Transverse colon (tissue), 4 donors: ENCODE measurements around the gene CCDC7. TPM values are rescaled to one million over a fixed set of nuclear protein-coding genes. Genes with fewer than 3 reads are reported as not detected.

Source experiments
- DNase-seq: peaks from one replicate; pipeline ENCODE4 v3.0.0-alpha.2; 2019
- H3K27ac ChIP-seq, 4 donors: fragments of 200-600 bp; sonication (generic); 2 replicates each; pipeline ENCODE4 v1.5.1; 2016 to 2018; ENCODE audit warnings: inconsistent platforms in 4 of 4
- H3K27me3 ChIP-seq: fragments of 200-600 bp; sonication (generic); 2 replicates; pipeline ENCODE4 v1.5.1; 2017; ENCODE audit warnings: inconsistent platforms
- H3K36me3 ChIP-seq, 4 donors: fragments of 200-600 bp; sonication (generic); 2 replicates each; pipeline ENCODE4 v1.5.1; 2017 to 2019; ENCODE audit warnings: inconsistent platforms in 4 of 4
- H3K4me1 ChIP-seq, 4 donors: fragments of 200-600 bp; sonication (generic); 2 replicates each; pipeline ENCODE4 v1.5.1; 2017 to 2020; ENCODE audit warnings: inconsistent platforms in 4 of 4
- H3K4me3 ChIP-seq, 4 donors: fragments of 200-600 bp; sonication (generic); 1 replicate in 1 of 4; 2 replicates in 3 of 4; pipeline versions ENCODE4 v1.5.1 to v1.6.1; 2017 to 2019; ENCODE audit warnings: inconsistent platforms in 4 of 4
- H3K9me3 ChIP-seq, 2 donors: fragments of 200-600 bp; sonication (generic); 2 replicates each; pipeline ENCODE4 v1.5.1; 2017 to 2019; ENCODE audit warnings: inconsistent platforms in 2 of 2
- EP300 ChIP-seq: sonication (generic); formaldehyde crosslinking; IDR thresholded peaks from one replicate; pipeline ENCODE4 v1.6.1; 2017; ENCODE audit warnings: antibody characterized with exemption, low read depth
- POLR2A ChIP-seq: fragments of 450-650 bp; IDR thresholded peaks from one replicate; pipeline ENCODE4 v1.6.1; 2016; ENCODE audit warnings: antibody characterized with exemption, mild to moderate bottlenecking, moderate library complexity
- POLR2AphosphoS5 ChIP-seq, 3 donors: sonication (generic); formaldehyde crosslinking; IDR thresholded peaks; one replicate each; pipeline ENCODE4 v1.6.1; 2016; ENCODE audit warnings: antibody characterized with exemption in 3 of 3
- WGBS, 2 donors: methylation state at CpG; one replicate each; pipeline ENCODE4 v1.1.5; 2018; ENCODE audit warnings: low coverage in 1 of 2; 5-methylcytosine and 5-hydroxymethylcytosine counted together
- in situ Hi-C, 4 donors: fragments of 200-750 bp; cut with MboI; loops; one replicate each; pipeline versions ENCODE4 v1.15.0 to v1.15.1; 2017; ENCODE audit warnings: low sequenced_read_pairs in 3 of 4, low pct_ligation_motif_present in 1 of 4, low pct_unique_long_range_greater_than_20kb in 1 of 4
- intact Hi-C: fragments of 100-400 bp; cut with DNase I; formaldehyde crosslinking; loops from one replicate; pipeline ENCODE4 v1.15.1; 2023; ENCODE audit warnings: low total_unique reads
- total RNA-seq, 4 donors: library from RNA; depleted of rRNA; stranded (reverse); fragments of >200 nt; gene quantifications; one replicate each; pipeline ENCODE4 v1.1.0, GENCODE V29; 2016
- TF ChIP-seq, protein P1 (sequence below), 5 experiments: fragments of 200-600 bp in 3 of 5; fragments of 450-650 bp in 2 of 5; sonication (generic) in 3 of 5; IDR thresholded peaks; 1 replicate in 2 of 5; 2 replicates in 3 of 5; pipeline ENCODE4 v1.5.1; 2016 to 2017; ENCODE audit warnings: antibody characterized with exemption in 5 of 5, inconsistent platforms in 3 of 5, mild to moderate bottlenecking in 2 of 5, moderate library complexity in 1 of 5

The CCDC7 gene
- total RNA-seq, 4 donors from 2014 or later, result 4.8 to 17.6 (median 13.3) TPM

DNA sequence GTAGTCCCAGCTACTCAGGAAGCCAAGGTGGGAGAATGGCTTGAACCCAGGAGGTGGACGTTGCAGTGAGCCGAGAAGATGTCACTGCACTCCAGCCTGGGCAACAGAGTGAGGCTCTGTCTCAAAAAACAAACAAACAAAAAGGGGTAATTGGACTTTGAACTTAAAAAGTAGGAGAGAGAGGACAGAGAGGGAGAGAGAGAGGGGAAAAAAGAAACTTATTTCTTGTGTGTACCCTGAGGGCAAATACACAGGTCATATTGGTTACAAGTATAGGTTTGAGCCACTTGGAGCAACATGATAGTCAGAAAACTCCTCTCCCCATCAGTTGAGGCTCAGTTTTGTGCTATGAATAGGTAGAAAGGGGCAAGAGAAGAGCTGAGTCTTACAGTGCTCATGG is 42.8 kb upstream of the CCDC7 start:
- Histone ChIP-seq H3K9me3 (no peaks in the 10 kb centered on the region), H3K4me3 (no peak overlapping the region), H3K36me3 (no peaks in the 10 kb centered on the region), H3K27ac (no peak overlapping the region), H3K4me1 (no peaks in the 10 kb centered on the region), H3K27me3 (no peaks in the 10 kb centered on the region)
- TF ChIP-seq POLR2A, result no peak
- TF ChIP-seq, protein P1, sequence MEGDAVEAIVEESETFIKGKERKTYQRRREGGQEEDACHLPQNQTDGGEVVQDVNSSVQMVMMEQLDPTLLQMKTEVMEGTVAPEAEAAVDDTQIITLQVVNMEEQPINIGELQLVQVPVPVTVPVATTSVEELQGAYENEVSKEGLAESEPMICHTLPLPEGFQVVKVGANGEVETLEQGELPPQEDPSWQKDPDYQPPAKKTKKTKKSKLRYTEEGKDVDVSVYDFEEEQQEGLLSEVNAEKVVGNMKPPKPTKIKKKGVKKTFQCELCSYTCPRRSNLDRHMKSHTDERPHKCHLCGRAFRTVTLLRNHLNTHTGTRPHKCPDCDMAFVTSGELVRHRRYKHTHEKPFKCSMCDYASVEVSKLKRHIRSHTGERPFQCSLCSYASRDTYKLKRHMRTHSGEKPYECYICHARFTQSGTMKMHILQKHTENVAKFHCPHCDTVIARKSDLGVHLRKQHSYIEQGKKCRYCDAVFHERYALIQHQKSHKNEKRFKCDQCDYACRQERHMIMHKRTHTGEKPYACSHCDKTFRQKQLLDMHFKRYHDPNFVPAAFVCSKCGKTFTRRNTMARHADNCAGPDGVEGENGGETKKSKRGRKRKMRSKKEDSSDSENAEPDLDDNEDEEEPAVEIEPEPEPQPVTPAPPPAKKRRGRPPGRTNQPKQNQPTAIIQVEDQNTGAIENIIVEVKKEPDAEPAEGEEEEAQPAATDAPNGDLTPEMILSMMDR (IDR thresholded peaks at IDR 0.05), result no peak
- in situ Hi-C loops (no loop called here), intact Hi-C loops (no loop called here)
- no peak for DNase-seq
- WGBS, 2 donors, result 55 to 94% methylated on average over 2 of the region's 2 CpGs

DNA sequence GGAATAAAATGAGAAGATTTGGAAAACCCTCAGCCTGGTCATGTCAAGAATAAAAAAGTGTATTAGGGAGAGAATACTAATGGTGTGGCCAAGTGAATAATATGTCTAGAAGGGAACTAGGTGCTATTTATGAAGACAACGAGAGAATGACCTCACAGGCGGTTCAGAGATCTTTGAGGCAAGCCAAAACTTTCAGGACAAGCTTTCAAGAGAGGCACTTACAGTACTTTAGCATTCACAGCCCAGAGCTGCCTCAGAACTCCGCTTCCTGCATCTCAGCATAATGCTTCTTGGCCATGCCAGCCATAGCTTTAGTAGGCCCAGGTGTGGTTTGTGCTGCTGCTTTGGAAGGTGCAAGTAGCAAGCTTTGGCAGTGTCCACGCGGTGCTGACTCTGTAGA is 37.2 kb upstream of the CCDC7 start:
- 92 to 93% methylated on average over 5 of the region's 5 CpGs for WGBS, 2 donors
- intact Hi-C loops, result no loop called here
- TF ChIP-seq, protein P1 (IDR thresholded peaks at IDR 0.05), result no peak
- no peak for TF ChIP-seq EP300
- TF ChIP-seq POLR2AphosphoS5 (IDR thresholded peaks at IDR 0.05), result no peak
- TF ChIP-seq POLR2A, result no peak
- H3K9me3 ChIP-seq, result no peaks in the 10 kb centered on the region
- H3K4me1 ChIP-seq, result peaks cover 0 to 12% (median 2%) of the 10 kb centered on the region in 4 donors
- H3K27ac ChIP-seq, result no peak overlapping the region
- H3K36me3 ChIP-seq, result no peaks in the 10 kb centered on the region
- in situ Hi-C loops, result no loop called here
- H3K4me3 ChIP-seq, result no peak overlapping the region
- no peak for DNase-seq
- H3K27me3 ChIP-seq, result no peaks in the 10 kb centered on the region

DNA sequence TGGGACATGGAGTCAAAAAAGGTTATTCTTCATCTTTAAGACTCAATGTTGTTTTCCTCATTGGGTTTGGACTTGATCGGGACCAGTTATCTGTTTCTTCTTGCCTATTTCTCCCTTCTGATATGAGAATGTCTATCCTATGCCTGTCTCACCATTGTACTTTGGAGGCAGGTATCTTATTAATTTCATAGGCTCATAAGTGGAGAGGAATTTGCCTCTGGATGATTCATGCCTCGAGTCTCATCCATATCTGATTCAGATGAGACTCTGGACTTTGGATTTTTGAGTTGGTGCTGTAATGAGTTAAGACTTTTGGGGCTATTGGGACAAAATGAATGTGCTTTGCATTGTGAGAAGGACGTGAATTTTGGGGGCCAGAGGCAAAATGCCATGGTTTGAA is 36.2 kb upstream of the CCDC7 start:
- H3K4me3 ChIP-seq, result no peak overlapping the region
- H3K27me3 ChIP-seq, result no peaks in the 10 kb centered on the region
- no peaks in the 10 kb centered on the region for H3K36me3 ChIP-seq
- intact Hi-C loops (no loop called here), in situ Hi-C loops (no loop called here)
- DNase-seq, result no peak
- WGBS, 2 donors, result 79 to 100% methylated on average over 2 to 3 of the region's 3 CpGs
- H3K4me1 ChIP-seq, result peaks cover 0 to 12% (median 2%) of the 10 kb centered on the region in 4 donors
- TF ChIP-seq EP300 (no peak), POLR2A (no peak), POLR2AphosphoS5 (IDR thresholded peaks at IDR 0.05) (no peak)
- TF ChIP-seq, protein P1 (IDR thresholded peaks at IDR 0.05), result no peak
- no peaks in the 10 kb centered on the region for H3K9me3 ChIP-seq
- no peak overlapping the region for H3K27ac ChIP-seq

DNA sequence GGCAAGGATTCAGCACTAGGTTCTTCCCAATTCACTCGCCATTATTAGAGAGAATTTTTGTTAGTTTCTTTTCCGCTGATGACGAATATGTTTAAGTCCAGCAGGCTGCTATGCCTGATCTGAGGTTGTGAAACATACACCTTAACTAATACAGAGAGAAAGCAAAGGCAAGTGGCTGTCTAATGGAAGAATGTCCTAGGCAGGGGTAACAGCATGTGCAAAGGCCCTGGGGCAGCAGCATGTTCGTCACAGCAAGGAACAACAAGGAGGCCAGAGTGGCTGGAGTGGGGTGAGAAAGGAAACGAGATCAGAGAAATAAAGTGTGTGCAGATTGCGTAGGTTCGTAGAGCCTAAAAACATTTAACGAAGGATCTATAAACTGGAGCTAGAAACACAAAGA is 35.4 kb upstream of the CCDC7 start:
- 91 to 98% methylated on average over 8 of the region's 8 CpGs for WGBS, 2 donors
- DNase-seq, result no peak

More for the DNA sequence above, 35.4 kb upstream of the CCDC7 start:
- peaks cover 0 to 12% (median 2%) of the 10 kb centered on the region in 4 donors for H3K4me1 ChIP-seq
- H3K27me3 ChIP-seq, result no peaks in the 10 kb centered on the region
- no peak overlapping the region for H3K4me3 ChIP-seq
- TF ChIP-seq POLR2AphosphoS5 (IDR thresholded peaks at IDR 0.05), result no peak
- TF ChIP-seq, protein P1 (IDR thresholded peaks at IDR 0.05), result no peak
- no peak for TF ChIP-seq EP300
- no peak for TF ChIP-seq POLR2A
- H3K36me3 ChIP-seq, result no peaks in the 10 kb centered on the region
- H3K9me3 ChIP-seq, result no peaks in the 10 kb centered on the region
- in situ Hi-C loops, result no loop called here
- no peak overlapping the region for H3K27ac ChIP-seq
- intact Hi-C loops, result no loop called here
